HG03575 (cell line): ENCODE results near the gene GATB.

Experiments
- ATAC-seq: cut with Tn5 transposase; IDR thresholded peaks from one replicate; pipeline ENCODE4 v1.9.1; 2021; ENCODE audit not compliant: unreplicated experiment, insufficient number of reproducible peaks, low FRiP score; ENCODE audit errors: extremely low read depth

GATB gene

DNA sequence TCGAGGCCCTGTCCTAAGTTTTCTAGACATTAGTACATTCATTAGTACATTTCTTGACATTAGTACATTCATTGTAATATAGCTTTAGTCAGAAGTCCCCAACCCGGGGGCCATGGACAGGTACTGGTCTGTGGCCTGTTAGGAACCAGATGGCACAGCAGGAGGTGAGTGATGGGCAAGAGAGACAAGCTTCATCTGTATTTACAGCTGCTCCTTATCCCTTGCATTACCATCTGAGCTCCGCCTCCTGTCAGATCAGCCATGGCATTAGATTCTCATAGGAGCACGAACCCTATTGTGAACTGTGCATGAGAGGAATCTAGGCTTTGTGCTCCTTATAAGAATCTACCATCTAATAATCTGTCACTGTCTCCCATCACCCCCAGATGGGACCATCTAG, 48.0 kb downstream of the GATB start:
- no peak for ATAC-seq

DNA sequence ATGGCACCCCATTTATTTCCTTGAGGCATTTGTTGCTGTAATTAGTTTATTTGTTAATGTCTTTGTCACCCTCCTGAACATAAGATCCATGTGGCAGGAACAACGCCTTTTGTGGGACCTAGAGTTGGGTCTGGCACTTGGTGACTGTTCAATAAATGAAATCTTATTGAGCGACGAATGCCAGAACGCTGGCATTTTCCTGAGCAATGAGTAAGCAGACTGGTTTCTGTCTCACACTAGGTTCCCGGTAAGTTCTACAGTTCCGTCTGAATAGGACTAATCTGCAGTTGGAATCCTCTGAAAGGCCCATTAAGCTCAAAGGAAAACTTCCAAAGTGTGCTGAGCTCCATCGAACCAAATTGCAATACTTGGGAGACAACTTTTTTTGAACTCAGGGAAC, 49.2 kb downstream of the GATB start:
- no peak for ATAC-seq

DNA sequence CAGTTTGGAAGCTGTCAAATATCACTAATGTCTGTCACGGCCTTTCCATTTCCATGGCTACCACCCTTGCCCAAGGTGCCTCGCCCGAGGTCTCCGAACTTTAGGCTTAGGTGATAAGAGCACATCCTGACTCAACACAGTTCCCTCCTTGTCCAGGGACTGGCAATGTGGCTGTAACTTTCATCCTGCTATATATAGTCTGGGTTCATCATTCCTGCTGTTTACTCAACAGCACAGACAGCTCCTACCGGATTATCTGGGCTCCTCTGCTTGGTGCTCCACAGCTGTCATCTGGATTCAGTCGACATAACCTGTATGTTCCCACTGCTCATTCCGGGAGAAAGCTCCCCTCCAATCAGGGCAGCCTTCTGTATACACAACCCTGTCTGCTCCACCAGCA, 51.2 kb downstream of the GATB start:
- no peak for ATAC-seq

DNA sequence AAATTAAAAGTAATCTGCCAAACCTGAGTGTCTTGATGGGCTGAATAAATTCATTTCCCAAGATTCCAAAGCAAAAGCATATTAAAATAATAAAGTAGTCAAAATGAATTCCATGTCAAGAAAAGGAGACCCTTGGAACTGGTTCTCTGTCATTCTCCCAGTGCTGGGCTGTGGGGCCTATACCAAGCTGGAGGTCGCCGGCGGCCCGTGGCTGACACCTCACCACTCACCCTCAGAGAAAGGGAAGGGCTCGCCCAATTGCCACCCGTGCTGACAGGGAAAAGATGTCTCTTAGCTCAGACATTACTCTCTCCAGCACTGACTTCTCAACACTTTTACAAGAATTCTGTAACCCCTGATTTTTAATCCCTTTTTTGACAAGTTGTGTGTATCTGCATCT, 51.7 kb downstream of the GATB start:
- ATAC-seq, result no peak

DNA sequence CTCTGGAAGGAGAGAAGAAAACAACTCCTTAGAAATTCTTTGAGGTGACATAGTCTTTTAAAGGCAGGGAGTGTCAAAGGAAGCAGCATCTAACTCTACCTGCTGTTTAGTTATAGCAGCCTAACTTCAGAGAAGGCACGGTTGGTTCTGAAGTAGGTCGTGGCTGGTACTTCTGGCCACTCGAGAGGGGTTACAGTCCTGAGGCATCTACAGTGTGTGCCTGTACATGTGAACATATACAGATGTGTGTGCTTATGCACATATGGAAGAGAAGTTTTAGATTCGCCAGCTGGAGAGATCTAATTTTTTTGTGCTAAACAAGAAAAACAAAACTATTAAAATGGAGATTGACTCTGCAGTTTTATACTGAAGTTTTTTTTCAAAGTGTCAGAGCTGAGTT, 52.7 kb downstream of the GATB start:
- no peak for ATAC-seq

DNA sequence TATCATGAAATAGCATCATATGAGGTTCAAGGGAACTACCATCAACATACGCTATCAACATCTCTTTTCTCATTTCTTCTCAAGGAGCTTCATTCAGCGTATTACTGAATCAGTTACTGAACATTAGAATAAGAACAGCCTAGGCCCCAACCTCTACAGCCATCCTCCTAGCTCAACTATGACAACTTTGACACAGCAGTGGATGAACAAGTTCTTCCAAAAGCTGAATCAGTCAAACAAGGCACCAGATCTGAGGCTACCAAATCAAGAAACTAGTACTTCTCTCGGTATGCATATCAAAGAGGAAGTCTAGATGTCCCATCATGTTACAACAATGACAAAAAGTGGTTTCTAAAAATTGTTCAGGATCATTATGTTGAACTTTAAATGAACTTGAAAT, 57.4 kb downstream of the GATB start:
- no peak for ATAC-seq

- no peak for ATAC-seq
These were observed 58.6 kb downstream of the GATB start for GRCh38 chr4:151702256-151702655.

DNA sequence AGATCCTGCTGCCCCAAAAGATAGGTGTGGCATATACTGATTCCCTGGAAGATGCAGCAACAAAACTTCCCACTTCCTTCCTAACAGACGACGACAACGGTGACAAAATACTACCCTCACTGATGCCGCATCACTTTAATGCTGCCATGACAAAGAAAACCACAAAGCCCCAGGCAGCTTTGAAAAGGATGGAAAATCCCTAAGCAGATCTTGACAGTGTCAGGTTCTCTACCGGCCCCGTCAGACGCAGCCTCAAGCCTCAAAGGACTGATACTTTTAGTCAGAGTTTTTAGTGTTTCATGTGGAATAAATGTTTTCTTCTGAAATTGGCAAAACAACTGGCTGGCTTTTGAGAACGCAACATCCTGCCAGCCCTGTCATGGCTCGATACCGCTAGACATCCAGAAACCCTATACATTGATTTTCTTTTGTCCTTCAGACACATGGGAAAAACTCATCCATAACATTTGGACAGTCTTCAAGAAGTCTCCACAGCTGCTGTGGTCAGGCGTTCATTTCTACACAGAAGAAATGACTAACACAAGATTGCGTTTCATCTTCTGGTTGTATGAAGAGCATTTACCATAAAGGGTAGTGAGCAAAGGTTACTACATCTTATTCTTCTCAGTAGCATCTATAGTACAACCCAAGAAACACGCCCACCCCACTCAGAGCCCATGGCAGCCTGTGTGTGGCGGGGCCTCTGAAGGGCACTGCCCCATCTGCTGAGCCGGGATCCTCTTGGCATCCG, 60.1 kb downstream of the GATB start:
- no peak for ATAC-seq

DNA sequence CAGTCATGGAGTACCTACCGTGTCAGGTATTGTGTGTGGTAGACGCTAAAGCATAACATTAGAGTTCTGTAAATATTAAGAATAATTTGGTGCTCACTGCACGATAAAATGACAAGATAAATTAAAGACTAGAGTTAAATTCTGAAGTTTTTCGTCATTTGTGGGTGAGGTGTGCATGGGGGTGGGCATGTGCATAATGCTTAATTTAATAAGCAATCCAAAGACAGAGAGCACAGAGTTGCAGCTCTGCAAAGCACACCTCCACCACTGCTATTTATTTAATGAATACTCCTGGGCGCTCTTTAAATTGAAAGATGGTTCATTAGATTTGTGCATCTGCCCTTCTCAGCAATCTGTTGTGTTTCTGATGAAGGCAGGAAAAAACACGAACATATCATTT, 62.6 kb downstream of the GATB start:
- ATAC-seq, result no peak

DNA sequence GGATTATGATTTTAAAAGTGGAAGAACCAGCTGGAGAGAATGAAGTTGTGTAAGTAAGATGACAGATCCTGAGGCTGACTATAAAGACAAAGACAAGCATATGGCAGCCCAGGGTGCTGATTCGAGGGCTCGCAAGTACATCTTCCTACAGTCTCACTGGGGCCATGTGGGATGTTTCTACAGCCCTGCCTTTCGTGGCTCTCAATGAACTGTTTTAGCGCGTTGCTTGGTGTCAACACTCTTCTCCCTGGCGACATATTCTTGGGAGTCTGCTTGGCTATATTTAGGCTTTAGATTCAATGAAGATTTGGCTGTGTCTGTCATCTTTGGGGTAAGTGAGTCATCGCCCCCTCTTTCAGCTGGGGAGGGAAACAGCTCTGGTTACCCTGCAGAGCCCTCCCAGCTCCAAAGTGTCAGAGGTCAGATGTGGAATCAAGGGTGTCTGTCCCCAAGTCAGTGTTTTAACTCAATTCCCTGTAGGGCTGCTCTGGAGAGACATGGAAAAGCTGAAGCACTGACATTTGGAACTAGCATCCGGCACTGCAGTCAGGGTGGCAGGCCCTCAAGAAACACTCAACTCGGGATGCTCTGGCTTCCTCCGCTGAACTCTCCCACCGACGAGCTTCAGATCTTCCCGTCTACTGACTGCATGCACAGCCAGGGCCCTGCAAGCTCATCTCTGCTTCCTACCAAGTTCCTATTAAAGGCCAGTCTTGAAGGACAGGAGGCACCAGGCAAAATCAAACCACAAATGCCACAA, 65.7 kb downstream of the GATB start:
- ATAC-seq, result no peak

DNA sequence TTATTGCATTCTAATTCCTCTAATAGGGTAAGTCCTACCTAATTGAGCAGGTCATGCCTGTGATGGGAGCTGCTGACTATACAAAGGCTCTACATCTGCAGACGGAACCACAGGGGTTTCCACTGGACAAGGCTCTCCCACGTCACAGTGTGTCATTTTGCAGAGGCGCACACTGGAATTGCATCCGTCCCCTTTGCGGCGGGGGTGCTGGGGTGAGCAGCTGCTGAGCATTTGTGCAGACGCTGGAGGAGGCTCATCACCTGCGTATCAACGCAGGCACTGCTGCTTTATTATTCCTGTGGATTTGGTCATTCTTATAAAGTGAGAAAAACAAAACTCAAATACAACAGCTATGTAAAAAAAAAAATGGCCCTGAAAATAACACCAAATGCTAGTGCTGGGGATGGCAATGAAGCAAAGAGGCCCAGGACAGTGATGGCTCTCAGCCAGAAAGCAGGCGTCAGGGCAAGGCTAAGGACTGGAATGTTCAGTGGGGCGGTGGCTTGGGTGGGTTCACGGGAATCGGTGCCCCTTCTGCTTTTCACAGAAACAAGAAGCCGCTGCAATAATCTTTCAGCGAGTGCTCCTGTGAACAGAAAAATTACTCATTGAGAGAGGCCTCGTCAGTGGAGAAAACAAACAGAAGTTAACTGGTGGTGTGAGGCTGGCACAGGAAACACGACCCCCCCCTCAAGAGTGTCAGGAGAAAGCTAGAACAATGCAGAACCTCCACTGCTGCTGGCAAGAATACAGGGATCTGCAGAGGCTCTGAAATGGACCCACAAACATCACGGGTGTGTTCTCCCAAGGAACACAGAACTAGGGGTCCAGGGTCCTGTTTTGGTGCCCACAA, 67.8 kb downstream of the GATB start:
- ATAC-seq, result no peak

- ATAC-seq, result no peak
These were observed 68.4 kb downstream of the GATB start for GRCh38 chr4:151692443-151692782.

- ATAC-seq, result no peak
These were observed 69.0 kb downstream of the GATB start for GRCh38 chr4:151691639-151692442.

GRCh38 chr4:151690876-151691275, 69.9 kb downstream of the GATB start:
- no peak for ATAC-seq

DNA sequence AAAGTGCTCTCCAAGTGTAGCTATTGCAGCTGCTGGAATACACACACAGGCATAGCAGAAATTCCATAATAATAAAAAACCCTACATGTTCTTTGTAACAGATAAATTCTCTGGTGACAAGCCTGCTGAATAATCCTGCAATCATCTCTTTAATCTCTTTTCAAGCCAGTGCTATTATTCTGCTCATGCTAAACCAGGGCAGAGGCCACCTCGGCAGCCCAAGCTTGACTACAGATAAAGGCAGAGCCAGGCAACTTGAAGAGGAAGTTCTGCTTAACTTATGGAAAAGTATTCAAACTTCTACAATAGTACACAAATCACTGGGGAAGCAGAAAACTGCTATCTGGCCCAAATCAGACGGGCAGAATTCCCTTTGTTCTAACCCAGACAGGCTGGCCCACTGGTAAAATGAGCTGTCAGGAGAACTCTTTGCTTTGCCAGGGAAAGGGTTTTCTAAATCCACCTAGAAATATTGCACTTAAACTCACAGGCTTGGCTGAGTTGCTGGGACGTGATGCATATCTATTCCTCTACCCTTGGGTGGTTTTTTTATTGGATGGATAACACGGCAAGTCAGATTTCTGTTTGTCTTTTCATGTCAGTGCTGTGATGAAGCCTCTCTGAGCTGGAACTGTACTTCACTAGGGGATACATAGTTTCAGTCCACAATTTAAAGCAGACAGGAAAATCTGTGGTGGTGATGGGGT, 70.5 kb downstream of the GATB start:
- ATAC-seq, result no peak

DNA sequence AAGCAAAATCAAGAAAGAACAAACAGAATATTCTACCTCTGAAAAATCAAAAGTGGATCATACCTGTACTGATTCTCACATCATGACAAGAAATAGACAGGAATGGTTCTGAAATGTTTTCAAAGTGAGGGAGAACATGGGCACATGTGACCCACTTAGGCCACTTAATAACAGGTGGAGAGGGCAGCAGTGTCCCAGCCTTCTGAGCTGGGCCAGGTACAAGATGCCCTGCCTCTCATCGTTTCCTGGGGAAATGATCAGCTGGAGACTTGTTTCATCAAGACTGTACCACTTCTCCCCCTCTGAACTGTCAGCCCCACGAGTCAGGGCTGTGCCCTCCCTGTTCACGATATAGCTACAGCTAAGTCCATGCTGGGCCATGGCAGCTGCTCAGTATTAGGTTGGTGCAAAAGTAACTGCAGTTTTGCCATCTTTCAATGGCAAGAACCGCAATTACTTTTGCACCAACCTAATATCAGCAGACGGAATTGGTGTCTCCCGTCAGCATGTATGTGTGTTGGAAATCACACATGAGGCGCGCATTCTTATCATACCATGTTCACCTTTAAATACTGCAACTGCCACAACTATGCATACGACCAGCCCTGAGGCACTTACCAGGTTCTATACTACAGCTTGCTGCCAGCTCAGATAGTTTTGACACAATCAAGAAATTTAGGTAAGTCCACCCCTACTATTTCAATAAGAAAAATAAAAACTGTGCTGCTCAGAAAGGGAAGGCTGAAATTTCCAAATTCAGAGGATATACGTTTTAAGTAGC, 71.4 kb downstream of the GATB start:
- no peak for ATAC-seq

- ATAC-seq, result no peak
These were observed 72.1 kb downstream of the GATB start for GRCh38 chr4:151688785-151689043.
